ELF-1 (cell line): ENCODE results near the gene MNT.

Experiments used
- DNase-seq: peaks from one replicate; pipeline ENCODE4 v3.0.0-alpha.2; 2016; ENCODE audit warnings: low read depth, low spot score

MNT gene

GRCh38 chr17:2396192-2396567 is 4.7 kb downstream of the MNT start:
- DNase-seq, result no peak

- DNase-seq, result peak; percentile 54
Measured at GRCh38 chr17:2395258-2396181, 5.3 kb downstream of the MNT start.

DNA sequence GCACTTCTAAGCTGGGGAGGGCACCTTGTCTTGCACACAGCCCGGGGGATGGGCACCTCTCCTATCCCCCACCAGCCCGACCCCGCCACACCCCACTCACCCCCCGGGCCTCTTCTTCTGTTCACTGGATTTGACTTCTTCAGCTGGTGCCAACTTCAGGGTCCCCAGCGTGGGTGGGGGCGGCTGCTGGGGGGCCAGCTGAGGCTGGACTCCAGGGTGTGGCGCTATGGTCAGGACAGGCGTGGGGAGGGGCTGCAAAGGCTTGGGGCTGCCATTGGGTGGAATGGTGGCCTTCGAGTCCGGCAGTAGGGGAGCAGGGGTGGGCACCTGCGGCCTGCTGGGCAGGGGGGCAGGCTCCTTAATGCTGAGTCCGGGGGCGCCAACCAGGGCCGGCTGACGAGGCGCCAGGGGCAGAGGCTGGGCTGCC is 6.1 kb downstream of the MNT start:
- DNase-seq, result no peak

- DNase-seq, result peak; percentile 33
Measured at GRCh38 chr17:2393954-2394749, 6.7 kb downstream of the MNT start.

- DNase-seq, result peak; percentile 83
Measured at GRCh38 chr17:2393174-2393953, 7.5 kb downstream of the MNT start.

DNA sequence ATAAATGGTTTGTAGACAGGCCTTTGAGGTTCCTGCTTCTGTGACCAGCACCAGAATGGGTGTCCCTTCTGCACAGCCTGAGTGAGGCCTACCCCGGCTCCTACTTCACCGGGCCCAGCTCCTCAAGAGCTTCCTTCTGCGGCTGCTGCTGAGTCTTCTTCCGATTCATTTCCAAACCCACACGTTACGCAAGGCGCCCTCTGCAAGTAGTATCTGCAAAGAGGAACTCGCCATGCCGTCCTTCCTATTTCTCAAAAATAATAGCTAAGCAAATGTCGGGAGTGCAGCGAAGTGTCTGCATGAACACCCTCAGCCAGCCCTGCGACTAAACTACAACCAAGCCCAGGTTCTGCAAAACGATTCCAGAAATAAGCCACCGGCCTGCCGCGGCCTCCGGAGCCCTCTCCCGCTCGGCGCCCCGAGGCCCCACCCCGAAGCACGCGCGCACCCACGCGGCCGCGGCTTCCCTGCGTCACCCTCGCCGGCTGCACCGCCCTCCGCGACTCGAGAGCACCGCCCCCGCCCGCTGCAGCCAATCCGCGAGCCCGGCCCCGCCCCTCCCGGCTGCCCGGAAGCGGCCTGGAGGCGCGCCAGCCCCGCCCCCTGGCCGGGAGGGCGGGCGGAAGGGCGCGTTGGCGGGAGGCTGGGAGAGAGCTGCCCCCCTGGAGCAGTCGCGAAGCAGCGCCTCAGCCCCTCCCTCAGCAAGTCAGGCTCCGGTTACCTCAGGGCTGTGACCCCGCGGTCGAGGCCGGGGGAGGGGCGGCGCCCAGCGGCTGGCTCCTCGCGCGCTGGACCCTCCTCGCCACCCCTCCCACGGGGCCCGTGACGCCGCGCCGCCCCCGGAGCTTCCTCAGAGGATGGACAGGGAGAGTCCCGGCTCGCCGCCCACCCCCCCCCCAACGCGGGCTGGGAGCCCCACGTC is 8.3 kb downstream of the MNT start:
- DNase-seq, result peak; percentile 96

GRCh38 chr17:2391597-2392251 is 9.1 kb downstream of the MNT start:
- DNase-seq, result no peak

DNA sequence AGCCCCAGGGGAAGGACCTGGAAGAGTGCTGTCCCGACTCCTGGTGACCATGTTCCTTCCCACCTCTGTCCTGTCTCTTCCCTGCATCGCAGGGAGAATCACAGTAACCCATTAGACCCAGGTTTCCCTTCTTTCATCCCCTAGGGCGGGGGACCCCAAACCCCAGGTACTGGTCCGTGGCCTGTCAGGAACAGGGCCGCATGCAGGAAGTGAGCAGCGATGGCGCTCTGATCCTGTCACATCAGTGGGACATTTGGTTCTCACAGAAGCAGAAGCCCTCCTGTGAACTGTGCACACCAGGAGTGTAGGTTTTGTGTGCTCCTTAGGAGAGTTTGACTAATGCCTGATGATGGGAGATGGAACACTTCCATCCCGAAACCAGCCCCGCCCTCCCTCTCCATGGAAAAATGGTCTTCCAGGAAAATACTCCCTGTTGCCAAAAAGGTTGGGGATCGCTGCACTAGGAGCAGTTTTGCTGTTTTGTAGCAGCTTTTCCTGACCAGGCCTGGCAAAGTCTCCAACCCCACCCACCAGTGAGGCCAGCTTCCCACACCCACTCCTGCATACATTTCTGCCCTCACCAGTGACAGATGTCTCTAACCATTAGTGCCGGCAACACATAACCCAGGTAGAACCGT is 10.5 kb downstream of the MNT start:
- no peak for DNase-seq

GRCh38 chr17:2388683-2389055 is 12.2 kb downstream of the MNT start:
- DNase-seq, result peak; percentile 45

DNA sequence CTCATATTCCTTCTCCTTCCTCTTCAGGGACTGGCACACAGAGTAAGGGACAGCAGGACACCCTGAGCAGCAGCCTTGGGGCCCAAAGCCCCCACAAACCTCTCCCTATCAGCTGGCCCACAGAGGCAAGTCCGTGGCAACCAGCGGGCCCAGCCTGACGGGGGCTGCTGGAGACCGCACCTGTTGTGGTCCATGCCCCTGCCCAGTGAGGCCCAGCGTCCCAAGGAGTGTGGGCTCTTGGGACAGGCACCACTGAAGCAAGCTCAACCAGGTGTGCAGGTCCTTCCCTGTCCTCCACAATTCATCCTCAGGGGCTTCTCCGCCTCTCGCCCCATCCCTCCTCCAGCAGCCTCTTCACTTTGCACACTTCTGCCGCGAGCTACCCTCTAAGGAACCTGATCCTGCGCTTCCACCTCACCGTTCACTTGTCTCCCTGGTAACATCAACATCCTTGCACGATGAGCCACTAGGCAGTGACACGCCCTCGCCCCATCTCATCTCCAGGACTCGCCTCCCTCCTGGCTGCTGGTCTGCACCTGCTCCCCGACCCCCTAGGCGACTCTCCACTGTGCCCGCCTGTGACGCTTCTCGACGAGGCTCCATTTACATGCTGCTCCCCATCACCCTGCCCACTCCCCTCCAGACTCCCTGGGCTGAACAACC is 12.7 kb downstream of the MNT start:
- no peak for DNase-seq

DNA sequence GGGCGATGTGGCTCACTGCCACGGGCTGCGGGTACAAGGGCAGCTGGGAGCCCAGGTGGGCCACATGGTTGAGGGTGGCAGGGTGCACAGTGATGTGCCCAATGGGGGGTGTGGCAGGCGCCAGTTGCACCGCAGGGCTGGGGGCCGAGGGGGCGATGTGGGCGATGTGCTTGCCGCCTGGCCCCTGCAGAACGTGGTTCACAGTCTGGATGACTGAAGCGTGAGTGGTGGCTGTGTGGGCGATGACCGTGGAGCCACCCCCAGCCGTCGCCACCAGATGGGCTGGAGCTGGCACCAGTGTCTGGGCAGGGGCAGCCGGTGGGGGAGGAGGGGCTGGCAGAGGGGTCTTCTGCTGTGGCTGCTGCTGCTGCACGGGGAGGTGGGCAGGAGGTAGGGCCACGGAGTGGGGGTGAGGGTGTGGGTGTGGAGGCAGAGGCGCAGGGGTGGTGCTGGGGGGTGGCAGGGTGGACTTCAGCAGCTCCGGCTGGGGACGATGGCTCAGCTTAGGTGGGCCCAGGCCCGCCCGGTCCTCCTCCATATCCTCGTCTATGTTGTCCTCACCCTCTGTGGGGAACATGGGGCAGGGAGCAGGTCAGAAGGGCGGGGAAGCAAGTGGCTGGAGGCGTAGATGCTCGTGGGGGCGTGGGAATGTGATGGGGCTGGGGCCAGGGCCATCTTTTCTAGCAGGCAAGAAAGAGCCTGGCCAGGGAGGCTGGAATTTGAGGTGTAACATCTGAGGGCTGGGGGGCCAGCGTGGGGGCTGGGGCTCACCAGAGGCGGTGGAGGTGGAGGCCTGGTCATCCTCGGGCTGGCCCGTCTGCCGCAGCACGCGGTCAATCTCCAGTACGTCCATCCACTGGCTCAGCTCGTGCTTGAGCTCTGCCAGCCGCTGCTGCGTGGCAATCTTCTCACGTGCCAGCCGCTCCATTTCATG is 13.5 kb downstream of the MNT start:
- DNase-seq, result no peak

DNA sequence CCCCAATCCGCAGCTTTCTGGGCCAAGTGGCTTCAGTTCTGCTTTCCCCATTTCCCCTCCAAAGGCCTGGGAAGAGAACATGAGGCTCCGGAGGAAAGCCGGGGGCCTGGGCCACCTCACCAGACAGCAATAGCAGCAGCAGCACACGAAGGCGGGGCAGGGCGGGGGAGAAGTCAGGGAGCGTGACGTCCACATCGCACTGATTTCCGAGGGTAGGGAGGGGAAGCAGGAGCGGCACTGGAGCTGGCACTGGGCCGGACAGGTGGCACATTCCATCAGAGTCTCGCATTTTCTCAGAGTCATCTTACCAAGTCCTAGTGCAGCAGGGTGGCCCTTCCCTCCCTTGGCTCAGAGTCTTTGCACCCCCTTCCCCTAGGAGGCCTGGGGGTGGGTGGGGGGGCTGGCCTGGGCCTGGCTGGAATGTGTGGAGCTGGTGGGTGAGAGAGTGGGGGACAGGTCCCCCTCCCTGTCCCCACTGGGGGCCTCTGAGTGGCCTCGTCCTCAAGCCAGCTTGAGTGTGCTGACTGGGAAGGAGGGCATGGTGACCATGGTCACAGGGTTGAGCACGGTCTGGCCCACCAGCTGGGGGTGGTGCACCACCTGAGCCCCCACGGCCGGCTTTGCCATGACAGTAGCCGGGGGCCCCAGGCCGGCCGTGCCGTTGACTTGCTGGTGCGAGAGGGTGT is 14.3 kb downstream of the MNT start:
- DNase-seq, result no peak

DNA sequence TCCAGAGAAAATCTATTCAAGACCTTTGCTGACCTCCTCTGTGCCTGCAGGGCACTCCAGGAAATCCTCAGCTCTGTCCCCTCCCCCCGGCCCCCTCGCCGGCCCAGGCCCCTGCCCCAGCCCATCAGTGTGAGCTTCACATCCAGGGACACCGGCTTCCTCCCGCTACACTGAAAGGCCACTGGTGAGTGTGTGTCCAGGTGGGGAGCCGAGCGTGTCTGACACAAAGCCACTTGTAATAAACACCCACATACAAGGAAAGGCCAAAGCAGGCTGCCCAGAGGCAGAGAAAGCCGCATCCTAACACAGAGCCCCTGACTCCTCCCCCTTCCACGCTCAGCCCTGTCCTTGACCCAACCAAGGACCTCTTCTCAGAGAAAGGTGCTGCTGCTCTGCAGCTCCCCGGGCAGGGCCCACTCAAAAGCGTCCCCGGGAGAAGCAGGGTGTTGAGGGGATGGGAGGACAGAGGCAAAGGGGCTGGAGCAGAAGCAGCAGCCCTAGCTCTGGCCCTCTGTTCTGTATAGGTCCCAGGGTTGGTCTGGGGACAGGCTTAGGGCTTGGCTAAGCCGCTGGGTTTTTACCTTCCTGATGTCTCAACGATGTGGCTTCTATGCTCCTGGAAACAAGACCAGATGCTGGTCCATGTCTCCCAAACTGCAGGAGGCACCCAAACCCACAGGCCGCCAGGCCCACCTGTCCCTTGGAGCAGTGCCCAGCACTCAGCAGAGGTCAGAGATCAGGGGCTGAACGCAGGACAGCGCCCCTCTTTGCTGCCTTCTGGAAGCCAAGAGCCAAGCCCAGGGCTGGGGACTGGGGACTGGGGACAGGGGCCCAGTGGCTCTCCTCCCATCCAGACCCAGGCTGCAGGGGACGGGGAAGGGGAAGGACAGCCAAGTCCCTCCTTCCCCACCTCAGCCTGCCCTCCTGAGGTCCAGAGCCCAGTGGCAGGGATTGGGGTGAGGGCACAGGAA is 15.3 kb downstream of the MNT start:
- peak; percentile 53 for DNase-seq

DNA sequence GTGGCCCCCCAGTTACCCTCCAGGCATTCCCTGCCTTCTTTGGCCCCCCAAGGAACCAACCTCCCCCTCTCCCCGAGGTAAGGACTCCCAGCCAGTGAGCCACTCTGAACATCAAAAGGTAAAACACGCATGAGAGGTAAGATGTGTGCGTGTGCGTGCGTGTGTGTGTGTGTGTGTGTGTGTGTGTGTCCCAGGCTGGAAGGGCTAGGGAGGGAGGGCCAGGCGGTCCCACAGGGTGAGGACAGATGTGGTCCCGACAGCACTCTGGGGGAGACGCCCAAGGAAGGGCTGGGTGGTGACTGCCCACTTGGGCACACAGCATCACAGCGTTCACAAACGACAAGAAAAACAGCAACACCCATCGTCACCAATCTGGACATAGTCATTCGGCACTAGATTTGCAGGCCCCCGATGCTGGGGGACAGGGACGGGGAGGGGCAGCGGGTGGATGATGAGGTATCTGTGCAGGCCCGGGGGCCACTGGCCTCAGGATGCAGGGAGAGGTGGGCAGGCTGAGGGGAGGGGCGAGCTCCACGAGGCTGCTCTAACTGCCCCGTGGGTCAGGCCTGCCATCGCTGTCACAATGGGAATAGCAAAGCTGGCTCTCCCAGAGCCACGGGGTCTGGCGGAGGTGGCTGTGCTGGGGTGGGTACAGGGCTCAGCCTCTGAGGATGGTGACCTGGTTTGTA is 16.3 kb downstream of the MNT start:
- peak; percentile 37 for DNase-seq

DNA sequence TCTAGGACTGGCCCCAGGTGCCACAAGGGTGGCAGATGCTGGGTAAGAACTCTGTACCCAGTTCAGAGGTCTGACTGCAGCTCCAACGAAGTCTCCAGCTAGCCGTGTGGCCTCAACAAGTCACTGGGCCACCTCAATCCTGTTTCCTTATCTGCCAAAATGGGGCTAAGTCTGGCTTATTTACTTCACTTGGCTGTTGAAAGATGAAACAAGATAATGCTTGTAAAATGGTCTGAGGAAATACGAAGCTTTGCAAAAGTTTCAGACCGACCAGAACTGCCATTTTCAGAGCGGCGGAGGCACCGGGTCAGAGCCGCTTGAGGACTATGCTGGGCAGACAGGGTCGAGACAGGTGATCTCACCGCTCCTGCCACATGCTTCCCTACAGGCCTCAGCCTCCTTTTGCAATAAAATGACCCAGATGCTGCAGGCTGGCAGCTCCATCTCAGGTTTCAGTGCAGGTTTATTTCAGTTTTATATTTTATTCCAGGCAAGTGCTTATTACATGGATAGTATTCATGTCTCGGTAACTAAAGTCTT is 17.2 kb downstream of the MNT start:
- DNase-seq, result peak; percentile 26
